Stimulated activated CD4-positive, alpha-beta T cell treated with anti-CD3 and anti-CD28 coated beads, Interleukin-4, amount 100 ng/mL, for 4 hours (primary cell): ENCODE measurements around the gene ZFP91.
A peak's percentile ranks its signal among the peaks of the same experiment; 100 is the strongest.

Experiments used
- DNase-seq, 2 experiments: peaks; one replicate each; pipeline ENCODE4 v3.0.0-alpha.2; 2020

ZFP91 gene

DNA sequence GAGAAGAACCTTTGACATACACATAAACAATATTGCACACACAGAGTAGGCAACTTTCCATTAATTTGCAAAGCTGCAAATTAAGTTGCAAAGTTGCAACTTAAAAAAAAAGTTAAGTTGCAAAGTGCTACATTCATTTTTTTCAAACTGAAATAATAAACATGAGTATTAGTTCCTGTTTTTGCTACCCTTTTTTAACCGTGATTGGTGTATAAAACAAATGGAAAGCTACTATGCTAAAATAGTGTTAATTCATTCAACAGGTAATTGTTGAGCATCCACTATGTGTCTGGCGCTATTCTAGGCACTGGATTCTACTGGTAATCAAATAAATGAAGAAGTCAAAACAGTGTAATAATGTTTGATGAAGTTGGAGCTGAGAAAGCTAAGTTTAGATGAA is 8.1 kb downstream of the ZFP91 start:
- DNase-seq = no peak

DNA sequence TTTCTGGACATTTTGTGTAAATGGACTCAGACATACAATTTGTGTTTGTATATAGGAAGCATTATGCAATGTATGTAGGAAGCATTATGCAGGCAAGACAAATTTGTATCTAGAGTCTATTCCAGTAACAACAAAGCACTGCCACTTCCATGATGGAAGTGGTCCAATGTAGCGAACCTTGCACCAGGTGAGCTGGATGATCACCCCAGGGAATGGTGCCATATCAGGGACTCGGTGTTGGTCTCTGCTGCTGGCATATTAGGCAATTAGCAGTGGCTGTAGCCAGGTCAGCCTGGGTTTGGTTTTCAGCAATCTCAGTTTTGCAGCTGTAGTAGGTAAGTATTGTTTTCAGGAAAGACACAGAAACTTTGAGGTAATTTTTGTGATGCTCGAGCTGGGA is 12.8 kb downstream of the ZFP91 start:
- no peak for DNase-seq

DNA sequence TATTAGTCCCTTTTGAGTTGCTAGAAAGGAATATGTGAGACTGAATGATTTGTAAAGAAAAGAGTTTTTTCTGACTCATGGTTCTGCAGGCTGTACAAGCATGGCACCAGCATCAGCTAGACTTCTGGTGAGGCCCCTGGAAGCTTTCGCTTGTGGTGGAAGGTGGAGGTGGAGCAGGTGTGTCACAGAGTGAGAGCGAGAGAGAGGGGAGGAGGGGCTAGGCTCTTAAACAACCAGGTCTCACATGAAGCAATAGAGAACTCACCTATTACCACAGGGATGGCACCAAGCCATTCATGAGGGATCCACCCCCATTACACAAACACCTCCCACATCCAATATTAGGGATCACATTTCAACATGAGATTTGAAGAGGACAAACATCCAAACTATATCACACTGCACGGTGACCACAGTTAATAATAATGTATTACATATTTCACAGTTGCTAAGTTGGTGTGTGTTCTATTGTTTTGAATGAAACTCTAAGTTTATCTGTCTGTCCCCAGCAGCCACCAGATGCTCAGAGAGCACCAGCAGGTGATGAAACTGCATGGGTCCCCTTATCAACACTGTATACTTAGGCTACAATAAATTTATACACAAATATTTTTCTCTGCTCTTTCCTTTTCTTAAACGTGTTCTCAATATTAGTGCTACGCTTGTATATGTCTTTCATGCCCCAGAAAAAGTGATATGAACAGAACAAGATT is 14.1 kb downstream of the ZFP91 start:
- DNase-seq = peak; percentile 51 to 75

DNA sequence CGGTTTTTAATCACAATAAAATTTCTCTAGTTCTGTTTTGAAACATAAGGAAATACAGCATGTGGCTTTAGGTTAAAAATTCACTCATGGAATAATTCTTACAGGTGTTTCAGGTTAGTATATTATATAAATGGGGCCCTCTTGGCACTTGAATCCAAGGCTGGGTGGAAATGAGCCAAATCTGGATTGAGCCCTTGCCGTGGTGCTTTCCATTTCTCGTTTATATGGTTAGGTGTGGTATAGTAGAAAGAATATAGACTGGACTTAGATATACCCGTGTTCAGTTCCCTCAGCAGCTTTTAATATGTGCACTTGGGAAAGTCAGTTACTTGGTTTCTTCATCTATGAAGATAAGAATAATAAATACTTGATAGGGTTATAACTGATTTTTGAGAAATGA is 16.0 kb downstream of the ZFP91 start:
- DNase-seq = no peak

DNA sequence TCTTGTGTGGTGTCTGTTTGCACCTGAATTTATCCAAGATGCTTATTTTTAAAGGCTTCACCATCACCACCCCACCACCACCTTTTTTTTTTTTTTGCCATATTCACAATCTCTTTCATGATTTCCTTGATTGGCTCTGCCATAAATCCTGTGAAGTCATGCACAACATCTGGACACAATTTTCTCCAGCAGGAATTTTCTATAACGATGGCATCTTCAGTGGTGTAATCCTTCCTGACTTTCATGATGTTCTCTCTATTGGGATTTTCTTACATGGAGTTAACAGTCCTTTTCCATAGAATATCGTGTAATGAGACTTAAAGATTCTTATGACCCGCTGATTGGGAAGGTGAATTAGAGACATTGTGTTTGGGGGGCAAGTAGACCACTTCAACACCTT is 17.8 kb downstream of the ZFP91 start:
- DNase-seq = no peak

DNA sequence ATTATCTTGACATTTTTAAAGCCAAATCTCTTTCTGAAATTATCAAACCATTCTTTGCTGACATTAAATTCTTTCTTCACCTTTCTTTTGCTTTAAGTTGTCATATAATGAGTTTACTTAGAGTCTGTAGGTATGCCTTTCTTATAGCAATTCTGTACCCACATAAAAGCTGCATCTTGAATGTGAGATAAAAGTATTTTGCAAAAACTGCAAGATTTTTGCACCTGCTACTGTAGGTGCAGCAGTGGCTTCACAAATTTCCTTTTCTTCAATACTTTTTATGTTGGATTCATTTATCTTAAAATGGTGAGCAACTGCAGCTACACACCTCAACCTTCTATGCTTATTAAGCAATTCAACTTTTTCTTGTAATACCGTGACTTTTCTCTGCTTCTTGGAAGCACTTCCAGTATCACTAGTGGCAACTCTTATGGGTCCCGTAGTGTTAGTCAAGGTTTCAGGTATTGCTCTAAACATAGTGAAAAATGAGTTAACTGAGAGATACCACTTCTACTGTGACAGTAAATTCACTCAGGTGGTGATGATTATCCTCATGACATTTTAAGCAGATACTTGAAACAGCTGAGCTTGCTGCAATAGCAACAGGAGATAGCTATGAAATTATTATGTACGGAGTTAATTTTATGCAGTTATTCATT is 18.8 kb downstream of the ZFP91 start:
- DNase-seq = no peak

DNA sequence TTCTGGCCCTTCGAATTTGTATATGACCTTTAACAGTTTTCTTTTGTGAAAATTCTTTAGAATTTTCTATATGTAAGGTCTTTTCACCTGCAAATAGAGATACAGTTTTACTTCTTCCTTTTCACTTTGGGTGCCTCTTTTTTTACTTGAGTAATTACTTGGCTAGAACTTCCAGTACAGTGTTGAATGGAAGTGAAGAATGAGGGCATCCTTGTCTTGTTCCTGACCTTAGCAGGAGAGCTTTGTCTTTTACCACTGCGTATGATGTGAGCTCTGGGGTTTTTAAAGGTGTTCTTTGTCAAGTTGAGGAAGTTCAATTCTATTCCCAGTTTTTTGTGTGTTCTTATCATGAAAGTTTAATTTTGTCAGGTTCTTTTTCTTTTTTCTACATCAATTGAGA is 21.6 kb downstream of the ZFP91 start:
- no peak for DNase-seq

DNA sequence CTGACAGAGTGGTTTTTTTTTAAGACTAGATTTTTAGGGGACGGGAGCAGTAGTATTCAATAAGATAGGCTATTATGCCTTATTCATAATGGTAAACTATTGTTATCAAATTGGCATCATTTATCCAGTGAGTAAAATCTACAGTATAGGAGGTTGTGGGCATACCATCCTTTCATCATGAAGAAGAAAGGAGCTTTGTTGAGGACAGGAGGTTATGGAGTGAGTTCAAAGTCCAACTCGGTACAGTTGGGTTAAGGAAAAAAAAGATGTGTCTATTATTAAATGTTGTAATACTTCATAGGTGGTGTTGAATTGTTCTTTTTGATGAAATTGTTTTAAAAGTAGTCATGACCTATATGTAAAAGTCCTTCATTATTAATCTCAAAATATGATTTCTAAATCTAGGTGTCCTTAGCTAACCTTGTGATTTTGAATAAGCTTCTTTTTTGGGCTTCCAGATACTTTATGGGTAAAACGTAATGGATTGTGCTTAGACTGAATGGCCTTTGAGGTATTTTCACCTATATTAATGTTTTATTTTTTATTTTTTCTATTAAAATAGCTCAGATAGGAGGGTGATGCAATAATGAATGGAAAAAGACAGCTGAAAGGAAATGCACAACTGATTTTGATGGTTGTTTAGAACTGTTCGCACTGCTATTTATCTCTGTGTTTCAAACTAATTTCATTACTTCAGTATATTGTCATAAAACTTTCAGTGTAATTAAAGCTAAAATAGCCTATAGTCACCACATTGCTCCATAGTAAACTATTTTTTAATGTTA is 28.3 kb downstream of the ZFP91 start:
- no peak for DNase-seq

DNA sequence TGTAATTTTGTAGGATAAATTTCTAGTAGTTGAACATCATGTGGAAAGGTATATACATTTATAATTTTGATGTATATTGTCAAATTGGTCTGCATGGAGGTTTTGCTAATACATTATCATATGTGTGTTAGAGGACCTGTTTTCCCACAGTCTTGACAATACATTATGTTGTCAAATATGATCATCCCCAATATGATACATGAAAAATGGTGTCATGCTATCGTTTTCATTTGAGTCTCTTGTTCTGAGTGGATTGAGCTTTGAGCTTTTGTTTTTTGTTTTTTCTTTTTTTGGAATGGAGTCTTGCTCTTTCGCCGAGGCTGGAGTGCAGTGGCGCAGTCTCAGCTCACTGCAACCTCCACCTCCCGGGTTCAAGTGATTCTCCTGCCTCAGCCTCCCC is 29.5 kb downstream of the ZFP91 start:
- no peak for DNase-seq

DNA sequence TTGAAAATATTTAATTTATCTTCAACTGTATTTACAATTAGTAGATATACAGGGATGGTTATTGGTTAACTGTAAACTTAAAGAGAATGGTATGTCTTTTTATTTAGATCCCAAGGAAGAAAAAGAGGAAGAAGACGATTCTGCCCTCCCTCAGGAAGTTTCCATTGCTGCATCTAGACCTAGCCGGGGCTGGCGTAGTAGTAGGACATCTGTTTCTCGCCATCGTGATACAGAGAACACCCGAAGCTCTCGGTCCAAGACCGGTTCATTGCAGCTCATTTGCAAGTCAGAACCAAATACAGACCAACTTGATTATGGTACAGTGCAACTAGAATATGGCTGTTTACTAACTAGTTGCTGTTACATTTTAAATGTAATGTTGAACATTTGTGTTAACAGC is 30.9 kb downstream of the ZFP91 start:
- no peak for DNase-seq

DNA sequence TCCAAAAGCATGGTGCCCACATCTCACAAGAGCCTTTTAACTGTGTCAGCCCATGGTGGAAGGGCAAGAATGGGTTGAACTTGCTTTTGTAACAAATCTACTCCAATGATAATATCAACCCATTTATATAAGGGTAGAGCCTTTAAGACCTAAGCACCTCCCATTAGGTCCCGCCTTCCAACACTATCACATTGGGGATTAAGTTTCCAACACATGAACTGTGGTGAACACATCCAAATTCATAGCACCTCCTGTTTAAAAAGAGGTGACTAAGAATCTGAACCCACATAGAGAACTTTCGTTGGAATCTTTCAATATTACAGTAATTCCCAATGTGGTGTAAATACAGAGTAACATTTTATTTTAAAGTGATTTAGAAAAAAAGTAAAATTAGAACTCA is 34.4 kb downstream of the ZFP91 start:
- no peak for DNase-seq

DNA sequence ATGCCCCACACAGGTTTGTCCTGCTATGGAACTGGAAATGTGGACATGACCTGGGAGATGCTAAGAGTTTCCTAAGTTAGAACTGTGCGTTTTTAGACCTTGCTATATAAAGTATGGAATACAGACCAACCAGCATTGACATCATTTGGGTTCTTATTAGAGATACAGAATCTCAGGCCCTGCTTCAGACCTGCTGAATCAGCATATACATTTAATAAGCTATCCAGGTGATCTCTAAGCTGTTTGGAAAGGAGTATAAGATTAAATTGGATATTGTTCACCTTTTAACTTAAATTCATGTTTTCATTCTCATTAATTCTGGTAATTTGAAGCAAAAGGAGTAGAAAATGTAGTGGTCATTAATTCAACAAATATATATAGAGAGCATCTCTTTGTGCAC is 36.7 kb downstream of the ZFP91 start:
- DNase-seq = no peak

DNA sequence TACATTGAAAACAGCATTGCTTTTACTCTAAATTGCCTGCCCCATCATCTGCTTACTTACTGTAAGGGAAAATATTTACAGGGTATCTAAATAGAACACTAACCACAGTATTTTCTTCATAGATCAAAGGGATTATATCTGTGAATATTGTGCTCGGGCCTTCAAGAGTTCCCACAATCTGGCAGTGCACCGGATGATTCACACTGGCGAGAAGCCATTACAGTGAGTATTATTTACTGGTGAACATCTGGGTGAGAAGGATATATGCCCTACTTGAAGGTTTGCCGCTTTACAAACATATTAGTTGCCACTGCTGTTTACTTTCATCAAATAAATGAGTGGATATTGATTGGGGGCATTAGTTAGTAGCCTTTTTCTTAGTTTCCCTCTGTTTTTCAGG is 37.7 kb downstream of the ZFP91 start:
- DNase-seq = no peak

DNA sequence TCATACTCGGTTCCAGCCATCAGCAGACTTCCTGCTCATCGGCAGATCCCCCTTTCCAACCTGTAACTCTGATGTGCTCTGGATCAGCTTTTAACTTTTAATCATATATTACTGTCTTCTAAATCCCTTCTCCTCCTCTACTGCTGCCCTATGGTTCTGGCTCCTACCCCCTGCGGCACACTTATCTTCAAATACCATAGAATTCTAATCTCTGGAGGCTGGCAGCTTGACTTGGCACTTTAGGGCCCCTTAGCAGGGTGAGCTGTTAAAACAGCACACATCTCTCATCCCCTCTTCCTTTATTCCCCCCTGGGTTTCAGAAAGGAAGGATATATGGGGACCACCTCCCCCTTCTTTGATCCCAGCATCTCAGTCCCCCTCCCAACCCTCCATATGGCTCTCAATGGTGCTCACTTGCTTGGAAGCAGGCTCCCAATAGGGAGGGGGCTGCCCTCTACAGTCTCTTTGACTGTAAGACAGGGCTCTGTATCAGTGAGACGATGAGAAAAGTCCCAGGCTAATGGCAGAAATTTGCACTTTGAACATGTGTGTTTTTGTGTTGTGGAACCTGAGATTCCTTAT is 39.2 kb downstream of the ZFP91 start:
- no peak for DNase-seq

DNA sequence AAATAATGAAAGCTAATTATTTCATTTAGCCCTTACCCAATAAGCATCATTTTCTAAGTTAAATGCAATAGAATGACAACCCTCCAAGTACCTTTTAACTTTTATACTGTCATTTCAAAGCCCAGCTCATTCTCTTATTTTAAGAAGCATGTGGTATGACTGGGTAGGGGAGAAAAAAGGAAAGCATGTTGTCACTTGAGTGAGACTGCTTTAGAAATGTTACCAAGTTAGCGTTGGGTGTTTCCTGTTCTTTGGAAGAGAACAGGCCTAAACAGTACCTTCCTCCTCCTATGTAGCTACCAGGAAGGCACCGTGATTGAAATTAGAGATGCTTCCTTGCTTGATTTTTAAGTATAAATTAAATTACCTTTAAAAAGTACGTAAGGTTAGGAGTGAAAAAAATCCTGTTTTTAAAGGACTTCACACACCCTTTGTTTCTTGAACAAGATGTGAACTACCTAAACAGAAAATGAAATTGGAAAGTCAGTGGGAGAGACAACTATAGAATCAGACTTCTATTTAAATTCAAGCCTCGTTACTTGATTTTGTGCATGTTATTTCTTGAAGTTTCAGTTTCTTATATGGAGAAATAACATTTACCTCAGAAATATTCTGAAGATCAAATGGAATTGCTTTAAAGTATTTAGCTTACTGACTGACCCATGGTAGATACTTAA is 42.9 kb downstream of the ZFP91 start:
- DNase-seq = no peak

DNA sequence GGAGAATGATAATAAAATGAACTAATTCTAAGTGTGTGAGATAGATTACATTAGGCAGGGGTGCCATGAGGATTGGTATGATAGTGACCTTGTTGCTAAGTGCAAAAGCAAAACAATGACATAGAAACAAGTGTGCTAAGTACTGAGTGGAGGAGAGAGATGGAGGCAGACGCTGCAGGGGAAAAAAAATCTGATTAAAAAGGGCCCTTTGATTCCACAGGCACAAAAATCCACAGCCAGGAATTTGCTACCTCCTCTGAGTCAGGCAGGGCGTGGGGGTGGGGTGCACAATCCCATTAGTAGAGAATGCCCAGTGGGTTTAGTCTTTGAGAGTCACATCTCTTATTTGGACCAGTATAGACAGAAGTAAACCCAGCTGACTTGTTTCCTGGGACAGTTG is 43.5 kb downstream of the ZFP91 start, which contains the start of gene CNTF:
Gene CNTF, plus strand, starts transcription at position 322 of the 400 bp plus-strand sequence. CDS start 88 bp downstream, outside the sequence.
- no peak for DNase-seq

DNA sequence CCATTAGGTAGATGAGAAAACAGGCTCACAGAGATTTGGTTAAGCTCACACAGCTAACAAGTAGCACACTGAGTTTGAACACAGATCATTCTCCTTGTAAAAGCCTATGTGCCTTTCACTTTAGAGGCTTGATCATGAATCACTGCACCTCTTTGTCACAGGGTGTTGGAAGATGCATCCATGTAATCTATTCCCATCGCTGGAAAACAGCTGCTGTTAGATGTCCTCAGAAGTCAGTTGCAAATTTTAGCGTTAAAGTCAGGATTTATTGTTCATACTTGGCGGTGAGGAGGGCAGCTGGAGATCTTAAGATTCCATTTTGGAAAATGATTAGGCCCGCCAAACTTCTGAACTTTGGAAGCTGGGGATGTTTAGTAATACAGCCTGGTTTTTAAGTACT is 46.2 kb downstream of the ZFP91 start:
- no peak for DNase-seq

DNA sequence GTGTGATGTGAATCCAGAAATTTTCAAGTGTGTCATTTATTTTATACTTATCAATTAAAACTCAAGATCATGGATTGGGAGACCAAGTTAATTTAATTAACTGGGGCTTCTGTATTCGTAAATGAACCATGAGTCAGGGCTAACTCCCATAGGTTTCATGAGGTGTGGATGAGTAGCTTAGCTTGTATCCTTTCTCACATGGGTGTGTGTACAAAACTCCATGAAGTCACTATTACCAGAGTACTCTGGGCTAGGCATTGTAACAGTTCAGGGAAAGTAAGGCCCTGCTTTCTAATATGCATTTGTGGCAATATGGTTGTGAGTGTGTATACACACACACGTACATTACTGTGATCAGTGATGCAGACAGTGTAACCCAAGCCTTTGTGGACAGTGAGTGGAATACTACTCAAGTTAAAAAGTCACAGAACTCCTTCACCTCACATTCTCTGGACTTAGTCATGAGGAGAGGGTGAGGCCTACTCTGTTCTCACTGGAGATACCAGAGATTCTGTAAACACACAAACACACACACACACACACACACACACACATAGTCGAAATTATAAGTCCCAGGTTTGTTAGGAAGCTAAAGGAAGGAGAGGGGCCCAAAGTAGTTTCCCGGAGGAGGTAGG is 47.1 kb downstream of the ZFP91 start:
- no peak for DNase-seq

DNA sequence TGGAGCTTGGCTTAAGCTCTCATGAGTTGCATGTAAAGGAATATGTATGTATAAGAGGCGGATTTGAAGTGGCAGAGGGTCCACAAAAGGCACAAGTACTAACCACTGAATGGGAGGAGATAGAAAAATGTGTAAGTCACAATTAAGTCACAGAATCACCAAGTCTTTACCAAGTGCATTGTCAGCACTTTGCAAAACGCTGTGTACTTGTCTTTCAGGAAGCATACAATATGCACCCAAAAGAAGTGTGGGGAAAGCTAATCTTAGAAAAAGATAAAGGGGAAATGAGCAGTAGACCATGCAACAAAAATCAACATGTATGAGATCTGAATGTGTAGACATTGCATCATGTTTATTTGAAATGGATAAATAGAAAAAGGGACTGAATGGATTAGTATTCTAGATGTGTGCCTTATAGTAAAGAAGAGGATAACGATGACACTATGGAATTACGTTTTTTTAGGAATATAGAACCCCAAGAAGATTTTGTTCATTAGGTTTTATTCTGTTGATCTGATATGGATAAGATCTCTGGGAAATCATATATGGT is 48.1 kb downstream of the ZFP91 start:
- no peak for DNase-seq

DNA sequence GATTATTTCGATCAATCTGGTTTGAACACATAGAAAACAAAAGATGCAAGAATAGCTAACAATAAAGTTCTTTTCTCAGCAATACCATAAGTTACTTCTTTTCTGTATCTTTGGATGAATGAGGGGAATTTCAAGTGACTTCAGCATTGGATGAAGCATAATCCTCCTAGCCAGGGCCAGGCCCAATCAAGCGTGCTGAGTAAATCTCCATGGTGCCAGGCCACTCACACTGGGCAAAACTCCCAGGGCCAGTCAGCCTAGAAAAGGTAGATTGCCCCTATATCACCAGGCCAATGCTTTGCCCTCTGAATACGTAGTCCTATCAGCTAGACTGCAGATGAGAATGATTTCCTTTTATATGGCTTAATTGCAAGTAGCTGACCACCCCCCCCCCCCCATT is 49.6 kb downstream of the ZFP91 start:
- no peak for DNase-seq

DNA sequence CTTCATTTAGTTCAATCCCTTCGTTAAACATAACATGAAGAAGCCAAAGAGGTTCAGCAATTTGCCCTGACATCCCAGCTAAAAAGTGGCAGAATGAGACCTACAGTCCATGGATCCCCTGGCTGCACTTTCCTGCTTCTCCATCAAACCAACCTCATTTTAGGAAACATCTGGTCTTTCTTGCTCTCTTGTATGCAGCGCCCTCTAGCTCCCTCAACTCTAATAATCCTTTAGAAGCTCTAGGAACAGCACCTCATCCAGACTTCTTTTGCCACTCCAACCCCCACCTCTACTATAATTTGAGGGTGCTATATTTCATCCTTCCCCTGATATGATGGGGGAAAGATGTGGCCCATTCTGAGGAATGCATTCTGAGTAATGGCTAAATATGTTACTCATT is 51.0 kb downstream of the ZFP91 start:
- DNase-seq = no peak

DNA sequence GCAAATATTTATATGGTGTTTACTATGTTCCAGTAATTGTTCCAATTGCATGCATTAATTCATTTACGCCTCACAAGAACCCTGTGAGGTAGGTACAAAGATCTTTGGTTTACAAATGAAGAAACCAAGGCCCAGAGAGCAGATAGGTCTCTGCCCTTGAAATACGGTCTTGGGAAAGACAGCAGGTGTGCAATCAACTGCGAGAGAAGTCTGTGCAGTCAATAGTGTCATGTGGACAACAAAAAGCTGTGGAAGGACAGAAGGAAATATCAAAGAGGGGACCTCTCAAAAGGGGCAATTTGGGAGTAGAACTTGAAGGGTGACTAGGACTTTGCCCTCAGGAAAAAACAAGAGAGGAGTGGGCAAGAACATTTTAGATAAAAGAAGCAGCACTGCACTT is 52.5 kb downstream of the ZFP91 start:
- DNase-seq = no peak
